A172 (cell line): Measurements from ENCODE around the gene ADAM12. TPM values are rescaled to one million over a fixed set of nuclear protein-coding genes. Genes with fewer than 3 reads are reported as not detected.
A peak's percentile ranks its signal among the peaks of the same experiment; 100 is the strongest.

Experiments used
- DNase-seq: peaks from one replicate; pipeline ENCODE4 v3.0.0-alpha.2; 2015; ENCODE audit warnings: low spot score
- total RNA-seq: library from RNA; depleted of rRNA; stranded (reverse); fragments of >200 nt; shearing (Covaris generic); gene quantifications from 2 replicates; pipeline ENCODE4 v1.2.3, GENCODE V29; 2014

Gene ADAM12
- total RNA-seq, 1 experiment from 2014 or later = 8.1 TPM

DNA sequence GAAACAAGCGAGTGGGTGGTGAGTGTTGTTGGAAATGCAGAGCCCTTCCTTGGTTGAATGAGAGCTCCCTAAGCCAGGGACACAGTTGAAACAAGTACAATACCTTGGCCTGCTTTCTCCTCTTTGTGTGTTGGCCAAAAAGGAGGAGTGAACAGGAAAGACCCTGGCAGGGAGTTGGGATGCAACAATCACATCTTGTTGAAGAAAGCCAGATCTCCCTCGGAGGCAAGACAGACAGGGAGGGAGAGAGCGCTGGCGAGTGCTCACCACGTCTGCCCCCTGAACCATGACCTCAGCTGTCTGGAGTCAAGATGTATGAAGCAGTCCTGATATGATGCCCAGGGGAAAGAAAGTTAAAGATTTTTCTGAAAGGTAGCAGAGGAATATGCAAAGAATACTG, 66.8 kb downstream of the ADAM12 start:
- DNase-seq = no peak

DNA sequence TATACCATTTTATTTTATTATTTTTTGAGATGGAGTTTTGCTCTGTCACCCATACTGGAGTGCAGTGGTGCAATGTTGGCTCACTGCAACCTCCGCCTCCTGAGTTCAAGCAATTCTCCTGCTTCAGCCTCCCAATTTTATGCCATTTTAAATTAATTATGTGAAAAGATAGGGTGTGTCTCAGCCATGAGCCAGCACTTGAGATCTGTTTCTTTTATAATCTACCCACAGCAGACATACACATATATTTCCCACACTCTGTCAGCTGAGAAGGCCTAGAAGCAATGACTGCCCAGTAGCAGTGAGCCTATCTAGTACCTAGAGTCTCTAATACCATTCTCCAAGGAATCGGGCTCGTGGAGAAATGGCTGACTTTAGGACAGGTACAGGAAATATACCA, 70.5 kb downstream of the ADAM12 start:
- DNase-seq = no peak

DNA sequence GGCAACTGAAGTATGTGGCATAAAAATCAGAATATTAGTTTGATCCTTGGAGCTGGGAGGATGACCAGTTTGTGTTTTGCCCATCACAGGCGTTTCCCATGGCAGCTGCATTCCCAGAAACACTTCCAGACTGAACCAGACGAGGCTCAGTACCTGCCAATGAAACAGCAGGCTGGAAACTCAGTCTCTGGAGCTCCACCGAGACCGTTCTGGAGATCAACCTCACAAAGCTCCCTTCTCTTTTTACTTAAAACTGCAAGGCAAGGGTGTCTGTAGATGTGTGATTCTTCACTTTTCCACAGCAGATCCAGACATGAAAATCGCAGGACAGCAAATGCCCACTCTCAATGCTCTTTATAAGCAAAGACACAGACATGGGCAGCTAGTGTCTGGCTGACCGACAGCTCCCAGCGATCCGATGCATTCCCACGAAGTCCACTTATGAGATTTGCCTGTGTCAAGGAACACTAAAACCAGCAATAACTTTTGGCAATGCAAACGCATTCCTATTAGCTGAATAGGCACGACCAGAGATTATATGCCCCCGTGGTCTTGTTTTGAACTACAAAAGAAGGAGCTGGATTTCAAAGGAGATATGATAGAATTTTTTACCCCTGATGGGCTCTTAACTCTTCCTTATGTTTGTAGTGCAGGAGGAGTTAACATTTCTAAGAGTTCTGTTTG, 72.6 kb downstream of the ADAM12 start:
- DNase-seq = peak; percentile 8

DNA sequence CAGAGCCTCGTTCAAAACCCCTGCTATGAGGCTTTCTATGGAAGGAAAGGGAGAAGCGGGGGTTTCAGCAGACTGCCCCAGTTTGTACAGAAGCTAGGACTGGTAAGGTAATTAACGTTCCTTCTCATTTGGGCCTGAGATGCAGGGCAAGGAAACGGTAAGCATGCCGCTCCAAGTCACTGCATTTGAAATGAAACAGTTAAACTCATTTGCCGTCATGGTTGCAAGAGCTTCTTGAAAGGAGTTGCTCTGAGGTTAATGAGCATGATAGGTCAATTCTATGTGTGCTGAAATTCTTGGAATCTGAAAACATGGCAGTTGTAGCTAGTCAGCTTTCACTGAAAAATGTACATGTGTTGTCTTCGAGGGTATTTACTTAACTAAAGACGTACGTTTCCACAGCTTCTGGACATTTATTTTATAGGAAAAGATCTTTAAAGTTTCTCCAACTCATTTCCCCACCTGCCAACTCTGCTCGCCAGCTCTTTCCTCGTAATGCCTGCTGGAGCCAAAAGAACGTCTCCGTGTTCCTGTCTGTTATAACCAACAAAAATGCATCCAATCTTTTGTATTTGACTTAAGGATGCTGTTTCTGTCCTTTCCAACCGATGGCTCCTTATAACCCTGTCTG, 73.3 kb downstream of the ADAM12 start:
- DNase-seq = no peak

DNA sequence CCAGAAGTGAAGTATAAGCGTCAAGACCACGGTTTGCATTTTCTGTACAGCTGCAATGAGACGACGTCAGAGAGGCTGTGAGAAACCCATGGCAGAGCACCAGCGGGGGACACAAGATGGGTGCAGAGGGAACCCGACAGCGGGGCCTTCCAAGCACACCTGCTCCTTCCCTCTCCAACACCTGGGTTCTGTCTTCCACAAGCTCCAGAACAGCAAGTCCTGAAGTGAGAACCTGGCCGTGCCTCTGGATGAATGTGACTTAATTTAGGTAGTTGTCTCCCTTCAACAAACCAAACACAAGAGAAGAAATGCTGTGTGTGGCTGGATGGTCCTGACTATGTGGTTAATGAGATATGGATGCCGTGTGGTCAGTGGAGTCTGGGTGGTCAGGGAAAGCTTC, 76.1 kb downstream of the ADAM12 start:
- no peak for DNase-seq

DNA sequence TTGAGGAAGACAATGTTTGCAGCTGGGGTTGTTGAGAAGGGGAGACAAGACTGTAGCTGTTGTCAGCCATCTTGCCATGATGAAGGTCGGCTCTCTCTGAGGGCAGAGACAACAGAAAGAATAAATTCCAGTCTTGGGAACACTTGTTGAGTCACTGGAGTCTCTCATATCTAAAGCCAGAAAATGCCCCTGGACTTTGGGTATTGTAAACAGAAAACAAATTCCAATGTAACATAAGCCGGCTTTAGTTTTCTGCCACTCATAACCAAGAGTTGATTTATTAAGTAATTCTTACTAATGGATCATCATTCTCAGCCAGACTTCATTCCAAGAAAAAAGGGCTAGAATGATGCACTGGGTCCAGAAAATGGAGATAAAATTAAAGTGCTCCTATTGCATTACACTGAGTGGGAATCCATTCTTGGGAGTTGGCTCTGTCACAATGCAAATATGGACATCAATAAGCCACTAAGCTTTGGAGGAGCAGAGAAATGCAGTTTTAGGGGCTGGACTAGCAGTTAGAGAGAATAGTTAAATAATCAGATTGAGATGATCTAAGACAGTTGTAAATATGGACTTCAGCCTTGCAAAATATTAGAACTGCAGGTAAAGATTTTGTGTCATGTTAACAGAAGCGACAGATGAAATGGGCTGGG, 78.9 kb downstream of the ADAM12 start:
- DNase-seq = no peak

DNA sequence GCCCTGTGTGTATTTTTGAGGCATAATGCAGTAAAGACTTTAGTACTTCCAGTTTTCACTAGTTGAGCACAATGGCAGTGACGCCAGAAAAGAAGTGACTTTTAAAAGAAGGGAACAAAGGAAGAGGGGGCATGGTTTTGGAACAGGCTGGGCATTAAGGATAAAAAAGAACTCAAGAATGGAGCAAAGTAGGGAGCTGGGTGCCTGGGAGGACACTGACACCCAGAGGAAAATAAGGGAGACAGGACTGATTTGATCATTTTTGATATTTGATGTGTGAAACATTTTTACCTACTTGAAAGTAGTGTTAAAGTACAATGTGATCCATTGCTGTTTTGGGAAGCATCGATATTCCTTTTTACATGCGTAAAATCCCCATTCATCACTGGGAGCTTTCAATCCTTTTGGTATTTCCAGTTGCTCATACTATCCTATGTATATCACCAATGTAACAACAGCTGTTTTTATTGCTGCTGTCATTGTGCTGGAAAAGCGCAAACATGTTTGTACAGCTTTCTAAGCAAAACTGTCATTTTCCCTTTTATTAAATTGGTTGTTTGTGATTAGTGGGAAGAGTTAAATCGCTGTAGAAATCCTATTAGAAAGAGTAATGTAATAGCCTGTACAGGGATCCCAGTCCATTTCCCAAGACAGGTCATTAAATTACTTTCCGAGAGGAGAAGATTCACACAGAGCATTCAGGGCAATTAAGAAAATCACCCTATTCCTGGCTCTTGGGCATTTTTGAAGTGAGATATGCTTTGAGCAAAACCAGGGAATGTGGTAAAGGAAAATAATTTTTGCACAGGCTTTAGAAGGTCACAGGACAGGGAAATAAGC, 85.2 kb downstream of the ADAM12 start:
- no peak for DNase-seq

DNA sequence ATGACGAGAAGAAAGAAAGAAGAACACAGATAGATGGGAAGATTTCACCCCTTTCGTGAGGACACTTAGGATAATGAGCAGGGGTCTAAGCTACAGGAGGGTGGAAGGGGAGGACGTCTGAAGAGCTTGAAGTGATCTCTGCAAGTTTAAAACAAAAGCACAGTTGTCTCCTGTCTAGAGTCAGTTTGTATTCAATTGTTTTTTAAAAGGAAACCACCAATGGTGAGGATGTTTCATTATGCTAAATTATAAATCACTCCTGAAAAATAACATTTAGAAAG, 85.9 kb downstream of the ADAM12 start:
- DNase-seq = no peak

DNA sequence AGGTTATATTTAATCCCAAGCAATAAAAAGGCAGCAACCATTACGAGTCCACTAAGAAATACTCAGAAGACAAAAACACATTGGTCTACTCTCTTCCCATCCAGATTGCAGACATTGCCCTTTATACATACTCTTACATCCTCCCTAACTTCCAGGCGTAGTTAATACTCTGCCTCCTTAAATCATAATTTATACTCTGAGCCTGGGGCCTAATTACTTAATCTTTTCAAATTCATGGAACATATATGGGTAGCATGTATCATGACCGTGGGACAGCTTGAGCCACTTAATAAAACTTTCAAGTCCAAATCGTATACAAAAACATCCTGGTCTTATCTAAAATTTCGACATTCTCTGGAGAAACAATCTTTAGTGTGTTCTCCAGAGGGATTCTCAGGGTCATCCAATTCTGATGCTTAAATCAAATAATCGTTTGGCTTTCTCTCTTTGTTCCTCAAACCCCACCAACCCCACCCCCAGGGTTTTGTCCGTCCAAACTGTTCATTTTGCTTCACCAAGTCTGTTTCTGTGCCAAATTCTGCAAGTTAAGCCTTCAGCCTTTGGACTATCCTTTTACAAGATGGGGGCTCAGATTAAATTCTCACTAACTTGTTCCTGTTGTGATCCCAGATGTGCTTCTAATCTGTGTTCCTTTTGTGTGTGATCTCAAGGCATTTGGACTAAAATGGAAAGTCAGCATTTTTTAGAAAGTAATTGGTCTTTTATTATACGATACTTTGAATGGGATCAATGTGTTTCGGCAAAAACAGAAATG, 86.4 kb downstream of the ADAM12 start:
- no peak for DNase-seq

DNA sequence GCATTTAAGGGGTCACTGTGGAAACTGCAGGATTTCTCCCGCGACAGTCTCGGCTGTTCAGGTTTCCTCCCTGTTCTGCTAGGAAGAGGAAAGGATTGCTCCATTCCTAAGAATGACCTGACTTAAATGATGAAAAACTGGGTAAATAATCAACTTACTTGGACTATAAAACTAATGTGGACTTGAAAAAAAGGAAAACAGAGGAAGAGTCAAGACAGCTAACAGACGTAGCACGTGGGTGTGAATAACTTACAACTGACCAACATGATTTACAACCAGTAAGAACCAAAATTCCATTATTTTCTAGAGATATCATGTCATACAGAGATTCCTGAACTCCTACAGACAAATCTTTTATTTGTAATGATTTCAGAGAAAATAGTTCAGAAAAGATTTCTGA, 93.8 kb downstream of the ADAM12 start:
- DNase-seq = no peak

DNA sequence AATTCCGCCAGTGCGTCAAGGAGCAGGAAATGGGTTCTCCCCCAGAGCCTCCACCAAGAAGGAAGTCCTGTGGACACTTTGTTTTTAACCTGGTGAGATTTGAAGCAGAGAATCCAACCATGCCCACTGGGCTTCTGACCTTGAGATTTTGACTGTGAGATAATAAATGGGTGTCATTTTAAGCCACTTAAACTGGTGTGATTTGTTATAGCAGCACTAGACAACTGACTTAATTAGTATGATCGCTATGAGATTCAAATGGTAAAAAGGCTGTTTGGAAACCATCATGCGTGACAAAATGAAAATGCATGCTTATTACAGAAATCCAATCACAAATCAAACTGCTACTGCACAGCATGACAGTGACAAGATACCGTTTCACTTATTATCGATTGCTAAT, 98.0 kb downstream of the ADAM12 start:
- DNase-seq = no peak

DNA sequence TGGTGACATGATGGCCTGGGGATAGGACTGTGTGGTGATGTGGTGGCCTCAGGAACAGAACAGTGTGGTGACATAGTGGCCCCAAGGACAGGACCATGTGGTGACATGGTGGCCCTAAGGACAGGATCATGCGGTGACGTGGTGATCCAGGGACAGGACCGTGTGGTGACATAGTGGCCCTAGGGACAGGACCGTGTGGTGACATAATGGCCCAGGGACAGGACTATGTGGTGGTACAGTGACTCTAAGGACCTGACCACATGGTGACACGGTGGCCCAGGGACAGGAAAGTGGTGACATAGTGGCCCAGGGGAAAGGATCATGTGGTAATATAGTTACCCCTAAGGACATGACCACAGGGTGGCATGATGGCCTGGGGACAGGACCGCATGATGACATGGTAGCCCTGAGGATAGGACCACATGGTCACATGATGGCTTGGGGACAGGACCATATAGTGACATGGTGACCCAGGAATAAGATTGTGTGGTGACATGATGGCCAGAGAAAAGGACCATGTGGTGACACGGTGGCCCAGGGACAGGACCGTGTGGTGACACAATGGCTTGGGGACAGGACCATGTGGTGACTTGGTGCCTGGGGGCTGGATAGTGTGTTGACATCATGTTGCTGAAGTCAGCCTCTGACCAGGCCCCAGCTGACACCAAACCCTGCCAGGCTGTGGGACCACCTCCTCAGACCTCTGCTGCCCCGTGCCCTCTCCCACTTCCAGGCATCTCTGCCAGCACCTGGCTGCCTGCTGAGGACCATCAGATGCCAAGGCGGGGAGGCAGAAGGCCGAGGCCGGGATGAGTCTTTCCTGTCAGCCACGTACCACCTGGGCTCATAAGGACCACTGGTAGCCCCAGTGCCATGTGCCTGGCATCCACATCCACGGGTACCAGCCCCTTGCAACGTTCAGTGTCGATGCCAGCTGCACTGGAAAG, 99.5 kb downstream of the ADAM12 start:
- no peak for DNase-seq

DNA sequence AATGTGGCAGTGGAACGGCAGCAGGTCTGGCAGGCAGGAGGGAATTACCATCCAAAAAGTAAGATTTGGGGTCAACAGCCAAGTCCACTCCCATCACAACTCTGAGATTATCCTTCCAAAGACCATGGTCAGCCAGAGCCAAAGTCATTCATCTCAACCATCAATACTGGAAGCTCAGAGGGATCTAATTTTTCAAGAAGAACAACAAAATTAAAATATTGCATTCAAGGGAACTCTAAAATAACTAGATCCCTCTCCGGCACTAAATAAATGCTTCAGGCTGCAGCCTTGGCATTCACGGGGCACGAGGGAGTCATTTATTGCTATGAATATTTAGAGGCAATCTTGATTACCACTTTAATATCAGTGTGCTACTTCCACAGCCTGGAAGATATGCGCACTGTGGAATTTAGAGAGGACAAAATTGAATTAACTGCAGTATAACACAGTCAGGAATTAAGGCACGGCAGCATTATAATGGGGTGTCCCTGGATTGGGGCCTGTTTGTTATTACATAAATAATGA, 102.0 kb downstream of the ADAM12 start:
- no peak for DNase-seq

DNA sequence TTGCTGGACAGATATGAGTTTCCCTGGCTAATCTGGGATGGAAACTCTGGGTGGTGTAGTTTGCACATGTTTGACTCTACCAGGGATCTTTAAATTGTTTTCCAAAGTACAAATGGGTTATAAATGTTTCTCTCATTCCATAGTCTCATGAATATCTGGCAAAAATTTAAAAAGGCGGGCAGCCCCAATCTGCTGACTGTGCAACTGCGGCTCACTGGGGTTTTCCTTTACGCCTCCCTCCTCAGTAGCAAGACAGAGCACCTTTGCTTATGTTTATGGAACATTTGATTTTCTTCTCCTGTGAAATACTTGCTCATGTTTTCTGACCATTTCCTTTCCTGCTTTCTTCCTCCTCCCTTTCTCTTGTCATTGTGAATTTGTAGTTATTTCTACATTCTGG, 105.0 kb downstream of the ADAM12 start:
- DNase-seq = no peak

DNA sequence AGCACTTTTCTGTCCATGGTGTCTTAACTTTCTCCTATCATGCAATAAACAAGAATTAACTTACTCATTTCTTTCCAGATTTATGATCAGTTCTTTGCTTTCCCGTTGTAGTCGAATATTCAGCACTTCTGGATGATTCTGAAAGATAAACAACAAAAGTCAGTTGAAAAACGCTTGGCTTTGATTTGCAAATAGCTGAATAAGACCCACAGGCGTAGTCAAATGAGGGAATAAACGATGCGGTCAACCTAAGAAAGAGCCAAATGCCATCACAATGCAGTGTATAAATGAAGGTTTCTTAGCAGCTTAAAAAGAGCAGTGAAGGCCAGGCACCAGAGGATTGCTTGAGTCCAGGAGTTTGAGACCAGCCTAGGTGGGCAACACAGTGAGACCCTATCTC, 109.4 kb downstream of the ADAM12 start:
- no peak for DNase-seq

DNA sequence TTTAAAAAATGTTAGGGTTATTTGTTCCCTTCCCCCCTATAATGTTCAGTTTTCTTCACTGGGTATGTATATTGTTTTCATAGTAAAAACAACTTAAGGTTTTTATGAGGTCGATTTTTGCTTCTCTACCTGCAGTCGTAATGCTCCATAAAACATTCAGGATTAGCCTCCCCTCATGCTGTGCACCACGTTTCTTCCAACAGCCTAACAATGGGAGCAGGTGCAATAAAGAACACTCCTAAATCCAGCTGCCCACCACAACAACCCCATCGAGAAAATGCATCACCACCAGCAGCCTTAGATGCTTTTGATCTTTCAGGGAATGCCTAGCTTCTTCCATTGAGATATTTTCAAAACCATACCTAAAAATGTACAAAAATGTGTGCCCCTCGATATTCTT, 111.1 kb downstream of the ADAM12 start:
- DNase-seq = no peak

DNA sequence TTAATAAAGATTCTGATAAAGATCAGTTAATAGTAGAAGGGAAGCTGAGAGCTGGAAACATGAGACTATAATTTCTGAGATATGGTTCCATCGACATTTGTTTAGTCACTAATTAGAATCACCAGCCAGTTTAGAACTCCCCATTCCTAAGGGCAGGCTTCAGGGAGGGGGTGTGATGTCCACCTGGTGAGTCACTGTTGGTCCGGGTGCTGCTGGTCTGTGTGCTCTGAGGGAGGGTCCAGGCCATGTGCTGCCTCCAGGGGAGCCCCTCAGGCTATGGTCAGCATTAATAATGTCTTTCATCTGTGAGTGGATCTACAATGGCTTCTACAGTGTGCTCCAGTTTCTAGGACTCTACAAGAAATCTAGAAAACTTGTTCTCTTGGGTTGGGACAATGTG, 115.8 kb downstream of the ADAM12 start:
- DNase-seq = no peak

DNA sequence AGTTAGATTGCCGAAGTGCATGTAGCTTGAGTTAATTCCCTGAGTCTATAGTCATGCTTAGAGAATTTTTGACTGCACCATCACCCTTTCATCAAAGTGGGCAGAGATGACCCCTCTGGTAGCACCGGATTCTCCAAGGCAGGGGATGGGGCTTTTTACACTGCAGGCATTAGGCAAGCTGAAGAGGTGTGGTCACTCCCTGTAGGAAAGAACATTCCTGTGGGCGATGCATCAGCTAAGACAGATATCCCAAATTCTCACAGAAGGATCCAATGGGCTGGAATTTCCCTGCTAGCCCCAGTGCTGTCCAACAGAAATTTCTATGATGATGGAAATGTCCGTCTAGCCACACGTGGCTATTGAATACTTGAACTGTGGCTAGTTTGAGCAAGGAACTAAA, 118.2 kb downstream of the ADAM12 start:
- peak; percentile 93 for DNase-seq

DNA sequence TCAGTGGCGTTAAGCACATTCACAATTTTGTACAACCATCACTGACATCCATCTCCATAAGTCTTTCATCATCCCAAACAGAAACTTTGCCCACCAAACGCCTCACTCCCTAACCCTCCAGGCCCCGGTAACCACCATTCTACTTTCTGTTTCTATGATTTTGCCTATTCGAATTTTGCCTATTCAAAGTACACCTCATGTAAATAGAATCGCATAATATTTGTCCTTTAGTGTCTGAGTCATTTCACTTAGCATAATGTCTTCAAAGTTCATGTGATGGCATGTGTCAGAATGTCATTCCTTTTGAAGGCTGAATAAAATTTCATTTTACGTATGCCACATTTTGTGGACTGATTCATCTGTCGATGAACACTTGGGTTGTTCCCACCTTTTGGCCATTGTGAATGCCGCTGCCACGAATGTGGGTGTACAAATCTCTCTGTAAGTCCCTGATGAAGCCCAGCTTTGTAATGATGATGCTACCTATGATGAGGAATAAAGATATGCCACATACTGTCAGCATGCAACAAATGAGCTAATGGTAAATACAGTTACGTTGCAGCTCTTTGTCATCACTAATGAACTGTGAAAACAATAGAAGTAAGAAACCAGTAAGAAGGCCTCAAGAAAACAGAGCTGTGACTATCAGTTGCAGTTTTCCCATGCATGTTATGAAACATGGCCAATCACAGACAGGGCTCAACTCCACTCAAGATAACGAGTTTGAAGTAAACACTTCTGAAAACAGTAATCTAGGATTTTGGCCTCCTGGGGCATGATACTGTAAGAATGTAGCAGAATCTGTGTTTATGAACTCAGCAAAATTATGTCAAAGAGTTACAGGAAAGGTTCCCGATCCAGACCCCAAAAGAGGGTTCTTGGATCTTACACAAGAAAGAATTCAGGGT, 120.0 kb downstream of the ADAM12 start:
- DNase-seq = no peak
